ENCODE measurements around the gene SDK1. TPM values are rescaled to one million over a fixed set of nuclear protein-coding genes. Genes with fewer than 3 reads are reported as not detected.

The SDK1 gene
- polyA plus RNA-seq, 4 donors = 0.27 to 5.0 (median 2.1) TPM; not detected in 1

DNA sequence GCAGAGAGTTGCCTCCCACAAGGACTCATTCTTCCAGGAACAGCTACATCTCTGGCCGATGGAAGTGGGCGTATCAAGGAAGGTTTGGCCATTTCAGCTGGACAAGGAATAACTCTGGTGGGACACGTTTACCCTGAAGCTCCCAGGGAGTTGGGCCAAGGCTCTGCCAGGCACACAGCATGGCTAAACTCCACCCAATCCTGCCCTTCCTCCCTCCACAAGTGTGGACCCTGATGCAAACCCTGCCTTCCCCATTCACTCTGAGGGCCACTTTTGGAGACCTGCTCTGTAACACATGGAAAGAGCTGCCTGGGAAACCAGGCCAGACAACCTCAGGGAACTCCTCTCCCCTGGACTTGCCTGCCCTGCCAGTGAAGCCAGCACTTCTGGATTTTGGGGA lies 973.2 kb downstream of the SDK1 start:
- Histone ChIP-seq H3K27ac (ENCODE audit: low read depth in 1 of 3, low read length in 2 of 3) (no peak overlapping the region), H3K27me3 (ENCODE audit: control insufficient read depth in 3 of 3, insufficient read depth in 3 of 3, low read length in 3 of 3) (no peaks in the 10 kb centered on the region), H3K4me3 (ENCODE audit: low read depth in 1 of 3, low read length in 3 of 3) (no peak overlapping the region), H3K9me3 (ENCODE audit: control insufficient read depth in 2 of 2, insufficient read depth in 1 of 2, low read depth in 1 of 2, low read length in 1 of 2) (peaks cover 0 to 4% of the 10 kb centered on the region in 2 donors), H3K4me1 (ENCODE audit: control insufficient read depth in 3 of 3, insufficient read depth in 2 of 3, low read depth in 1 of 3, low read length in 2 of 3) (no peaks in the 10 kb centered on the region), H3K36me3 (ENCODE audit: control insufficient read depth in 3 of 3, insufficient read depth in 2 of 3, low read depth in 1 of 3, low read length in 3 of 3) (no peaks in the 10 kb centered on the region)
- DNase-seq = no peak
- 59 to 74% (median 65%) methylated on average over 3 of the region's 3 CpGs for WGBS, 3 donors
- no peak for FAIRE-seq

DNA sequence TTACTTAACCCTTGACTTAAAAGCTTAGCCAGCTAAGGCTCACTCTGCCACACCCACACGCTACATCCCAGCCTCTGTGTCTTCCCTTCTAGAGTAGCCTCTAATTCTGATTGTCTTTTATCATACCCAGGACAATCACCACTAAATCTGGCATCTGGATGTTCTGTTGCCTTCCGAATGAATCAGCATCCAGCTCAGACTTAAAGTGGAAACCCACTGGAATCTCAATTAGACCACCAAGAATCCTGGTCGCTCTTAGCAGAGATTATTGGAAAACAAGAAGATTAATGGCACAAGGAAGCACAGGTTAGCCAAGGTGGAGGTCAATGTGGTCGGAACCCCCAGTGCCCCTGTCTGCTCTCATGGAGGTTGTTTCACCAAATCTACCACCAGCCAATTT lies 976.9 kb downstream of the SDK1 start:
- Histone ChIP-seq H3K4me1 (ENCODE audit: control insufficient read depth in 3 of 3, insufficient read depth in 2 of 3, low read depth in 1 of 3, low read length in 2 of 3) (peaks cover 0 to 3% (median 0%) of the 10 kb centered on the region in 3 donors), H3K9me3 (ENCODE audit: control insufficient read depth in 2 of 2, insufficient read depth in 1 of 2, low read depth in 1 of 2, low read length in 1 of 2) (peaks cover 0 to 4% of the 10 kb centered on the region in 2 donors), H3K27ac (ENCODE audit: low read depth in 1 of 3, low read length in 2 of 3) (no peak overlapping the region), H3K36me3 (ENCODE audit: control insufficient read depth in 3 of 3, insufficient read depth in 2 of 3, low read depth in 1 of 3, low read length in 3 of 3) (no peaks in the 10 kb centered on the region), H3K27me3 (ENCODE audit: control insufficient read depth in 3 of 3, insufficient read depth in 3 of 3, low read length in 3 of 3) (no peaks in the 10 kb centered on the region), H3K4me3 (ENCODE audit: low read depth in 1 of 3, low read length in 3 of 3) (no peak overlapping the region)
- FAIRE-seq (no peak), DNase-seq (no peak)
- 86 to 90% (median 89%) methylated on average over 4 of the region's 4 CpGs for WGBS, 3 donors

DNA sequence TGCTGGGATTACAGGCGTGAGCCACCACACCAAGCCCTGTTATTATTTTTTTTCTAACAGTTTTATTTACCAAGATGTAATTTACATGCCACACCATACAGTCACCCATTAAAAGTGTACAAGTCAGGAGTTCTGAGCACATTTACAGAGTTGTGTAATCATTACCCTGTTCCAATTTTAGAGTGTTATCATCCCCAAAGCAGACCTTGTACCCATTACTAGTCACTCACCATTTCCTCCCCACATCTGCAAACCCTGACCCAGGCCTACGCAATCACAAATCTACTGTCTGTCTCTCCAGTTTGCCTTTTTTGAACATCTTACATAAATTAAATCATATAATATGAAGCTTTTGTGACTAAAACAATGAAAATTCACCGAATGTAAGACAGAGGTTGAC lies 978.2 kb downstream of the SDK1 start:
- DNase-seq (peak in 1 of 2 donors; percentile 38), FAIRE-seq (no peak)
- H3K27ac ChIP-seq (ENCODE audit: low read depth in 1 of 3, low read length in 2 of 3) = no peak overlapping the region

DNA sequence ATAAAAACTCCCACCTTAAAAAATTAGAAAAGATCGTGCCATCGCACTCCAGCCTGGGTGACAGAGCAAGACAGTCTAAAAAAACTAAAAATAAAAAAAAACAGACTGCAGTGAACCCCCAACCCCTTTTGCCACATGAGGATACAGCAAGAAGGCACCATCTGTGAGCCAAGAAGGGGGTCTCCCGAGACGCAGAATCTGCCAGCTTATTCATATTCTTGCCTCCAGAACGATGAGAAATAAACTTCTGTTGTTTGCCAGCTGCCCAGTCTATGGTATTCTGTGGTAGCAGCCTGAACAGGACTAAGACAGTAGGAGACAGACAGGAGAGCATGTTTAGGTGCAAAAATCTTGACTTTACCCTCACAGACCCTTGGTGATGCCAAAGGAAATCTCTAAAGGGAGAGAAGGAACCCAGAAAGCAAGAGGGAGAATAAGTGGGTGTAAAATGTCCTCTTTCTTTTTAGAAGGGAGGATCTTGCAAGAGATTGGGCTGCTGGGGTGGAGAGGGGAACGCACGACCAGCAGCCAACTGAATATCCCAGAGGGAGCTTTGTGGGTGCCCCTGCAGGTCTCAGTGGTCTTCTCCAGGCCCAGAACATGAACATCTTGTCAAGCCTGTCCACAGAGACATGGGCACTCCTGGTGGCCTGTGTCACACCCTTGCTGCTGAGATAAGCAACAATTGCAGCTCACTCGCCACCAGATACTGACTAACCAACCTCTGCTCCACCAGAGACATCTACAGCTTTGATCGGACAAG lies 980.4 kb downstream of the SDK1 start:
- no peak overlapping the region for H3K4me3 ChIP-seq (ENCODE audit: low read depth in 1 of 3, low read length in 3 of 3)

More for the DNA sequence above, 978.2 kb downstream of the SDK1 start:
- no peaks in the 10 kb centered on the region for H3K36me3 ChIP-seq (ENCODE audit: control insufficient read depth in 3 of 3, insufficient read depth in 2 of 3, low read depth in 1 of 3, low read length in 3 of 3)
- H3K27me3 ChIP-seq (ENCODE audit: control insufficient read depth in 3 of 3, insufficient read depth in 3 of 3, low read length in 3 of 3) = no peaks in the 10 kb centered on the region
- 71 to 78% (median 77%) methylated on average over 3 of the region's 3 CpGs for WGBS, 3 donors
- no peak overlapping the region for H3K4me3 ChIP-seq (ENCODE audit: low read depth in 1 of 3, low read length in 3 of 3)
- H3K4me1 ChIP-seq (ENCODE audit: control insufficient read depth in 3 of 3, insufficient read depth in 2 of 3, low read depth in 1 of 3, low read length in 2 of 3) = peaks cover 0 to 3% (median 0%) of the 10 kb centered on the region in 3 donors
- peaks cover 0 to 3% of the 10 kb centered on the region in 2 donors for H3K9me3 ChIP-seq (ENCODE audit: control insufficient read depth in 2 of 2, insufficient read depth in 1 of 2, low read depth in 1 of 2, low read length in 1 of 2)

GRCh38 chr7:4282434-4283223 lies 981.6 kb downstream of the SDK1 start:
- FAIRE-seq (no peak), DNase-seq (no peak)
- H3K27ac ChIP-seq (ENCODE audit: low read depth in 1 of 3, low read length in 2 of 3) = no peak overlapping the region
- no peak overlapping the region for H3K4me3 ChIP-seq (ENCODE audit: low read depth in 1 of 3, low read length in 3 of 3)
- peaks cover 0 to 3% (median 0%) of the 10 kb centered on the region in 3 donors for H3K4me1 ChIP-seq (ENCODE audit: control insufficient read depth in 3 of 3, insufficient read depth in 2 of 3, low read depth in 1 of 3, low read length in 2 of 3)
- no peaks in the 10 kb centered on the region for H3K9me3 ChIP-seq (ENCODE audit: control insufficient read depth in 2 of 2, insufficient read depth in 1 of 2, low read depth in 1 of 2, low read length in 1 of 2)
- H3K36me3 ChIP-seq (ENCODE audit: control insufficient read depth in 3 of 3, insufficient read depth in 2 of 3, low read depth in 1 of 3, low read length in 3 of 3) = no peaks in the 10 kb centered on the region
- no peaks in the 10 kb centered on the region for H3K27me3 ChIP-seq (ENCODE audit: control insufficient read depth in 3 of 3, insufficient read depth in 3 of 3, low read length in 3 of 3)
- 70 to 90% (median 76%) methylated on average over 10 to 14 of the region's 14 CpGs for WGBS, 3 donors

More for the DNA sequence above, 980.4 kb downstream of the SDK1 start:
- Histone ChIP-seq H3K27me3 (ENCODE audit: control insufficient read depth in 3 of 3, insufficient read depth in 3 of 3, low read length in 3 of 3) (no peaks in the 10 kb centered on the region), H3K4me1 (ENCODE audit: control insufficient read depth in 3 of 3, insufficient read depth in 2 of 3, low read depth in 1 of 3, low read length in 2 of 3) (peaks cover 0 to 3% (median 0%) of the 10 kb centered on the region in 3 donors), H3K27ac (ENCODE audit: low read depth in 1 of 3, low read length in 2 of 3) (no peak overlapping the region), H3K9me3 (ENCODE audit: control insufficient read depth in 2 of 2, insufficient read depth in 1 of 2, low read depth in 1 of 2, low read length in 1 of 2) (no peaks in the 10 kb centered on the region), H3K36me3 (ENCODE audit: control insufficient read depth in 3 of 3, insufficient read depth in 2 of 3, low read depth in 1 of 3, low read length in 3 of 3) (no peaks in the 10 kb centered on the region)
- FAIRE-seq = no peak
- 70 to 71% (median 71%) methylated on average over 9 of the region's 9 CpGs for WGBS, 3 donors
- DNase-seq = peak in 1 of 2 donors; percentile 26

DNA sequence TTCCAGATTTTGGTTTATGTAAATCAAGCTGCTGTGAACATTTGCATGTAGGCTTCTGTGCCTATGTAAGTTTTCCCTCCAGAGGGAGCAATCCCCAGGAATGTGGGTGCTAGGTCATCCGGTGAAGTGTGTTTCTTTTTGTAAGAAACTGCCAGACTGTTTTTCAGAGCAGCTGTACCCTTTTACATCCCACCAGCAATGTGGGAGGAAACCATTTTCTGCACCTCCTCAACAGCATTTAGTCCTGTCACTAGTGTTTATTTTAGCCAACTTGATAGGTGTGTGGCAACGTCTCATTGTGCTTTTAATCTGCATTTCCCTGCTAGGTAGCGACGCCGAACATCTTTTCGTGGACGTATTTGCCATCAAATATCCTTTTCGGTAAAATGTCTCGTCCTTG lies 985.3 kb downstream of the SDK1 start:
- no peak for DNase-seq
- no peaks in the 10 kb centered on the region for H3K36me3 ChIP-seq (ENCODE audit: control insufficient read depth in 3 of 3, insufficient read depth in 2 of 3, low read depth in 1 of 3, low read length in 3 of 3)
- peaks cover 0 to 3% (median 0%) of the 10 kb centered on the region in 3 donors for H3K4me1 ChIP-seq (ENCODE audit: control insufficient read depth in 3 of 3, insufficient read depth in 2 of 3, low read depth in 1 of 3, low read length in 2 of 3)
- H3K4me3 ChIP-seq (ENCODE audit: low read depth in 1 of 3, low read length in 3 of 3) = no peak overlapping the region
- H3K9me3 ChIP-seq (ENCODE audit: control insufficient read depth in 2 of 2, insufficient read depth in 1 of 2, low read depth in 1 of 2, low read length in 1 of 2) = peaks cover 0 to 5% of the 10 kb centered on the region in 2 donors
- H3K27ac ChIP-seq (ENCODE audit: low read depth in 1 of 3, low read length in 2 of 3) = no peak overlapping the region
- whole genome bisulfite sequencing, 3 donors = 70 to 77% (median 73%) methylated on average over 9 of the region's 9 CpGs
- no peaks in the 10 kb centered on the region for H3K27me3 ChIP-seq (ENCODE audit: control insufficient read depth in 3 of 3, insufficient read depth in 3 of 3, low read length in 3 of 3)
- FAIRE-seq = no peak

DNA sequence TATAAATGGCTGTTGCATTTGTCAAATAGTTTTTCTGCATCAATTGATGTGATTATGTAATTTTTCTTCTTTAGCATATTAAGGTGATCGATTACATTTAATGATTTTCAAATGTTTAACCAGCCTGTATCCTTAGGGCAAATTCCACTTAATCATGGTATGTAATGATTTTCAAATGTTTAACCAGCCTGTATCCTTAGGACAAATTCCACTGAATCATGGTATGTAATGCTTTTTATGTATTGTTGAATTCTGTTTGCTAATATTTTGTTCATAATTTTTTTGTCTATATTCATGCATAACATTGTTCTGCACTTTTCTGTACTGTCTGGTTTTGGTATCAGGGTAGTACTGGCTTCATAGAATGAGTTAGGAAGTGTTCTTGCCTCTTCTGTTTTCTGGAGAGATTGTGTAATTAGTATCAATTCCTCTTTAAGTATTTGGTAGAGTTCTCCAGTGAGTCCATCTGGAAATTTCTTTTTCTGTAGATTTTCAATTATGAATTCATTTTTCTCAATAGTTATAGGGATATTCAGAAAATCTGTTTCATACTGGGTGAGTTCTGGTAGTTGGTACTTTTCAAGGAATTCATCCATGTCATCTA lies 987.8 kb downstream of the SDK1 start:
- Histone ChIP-seq H3K36me3 (ENCODE audit: control insufficient read depth in 3 of 3, insufficient read depth in 2 of 3, low read depth in 1 of 3, low read length in 3 of 3) (no peaks in the 10 kb centered on the region), H3K4me3 (ENCODE audit: low read depth in 1 of 3, low read length in 3 of 3) (no peak overlapping the region), H3K4me1 (ENCODE audit: control insufficient read depth in 3 of 3, insufficient read depth in 2 of 3, low read depth in 1 of 3, low read length in 2 of 3) (no peaks in the 10 kb centered on the region), H3K27me3 (ENCODE audit: control insufficient read depth in 3 of 3, insufficient read depth in 3 of 3, low read length in 3 of 3) (no peaks in the 10 kb centered on the region), H3K9me3 (ENCODE audit: control insufficient read depth in 2 of 2, insufficient read depth in 1 of 2, low read depth in 1 of 2, low read length in 1 of 2) (peaks cover 2 to 14% of the 10 kb centered on the region in 2 donors), H3K27ac (ENCODE audit: low read depth in 1 of 3, low read length in 2 of 3) (no peak overlapping the region)
- peak in 1 of 2 donors; percentile 6 for DNase-seq
- WGBS, 3 donors = 21 to 74% (median 46%) methylated on average over 1 of the region's 1 CpG
- no peak for FAIRE-seq

DNA sequence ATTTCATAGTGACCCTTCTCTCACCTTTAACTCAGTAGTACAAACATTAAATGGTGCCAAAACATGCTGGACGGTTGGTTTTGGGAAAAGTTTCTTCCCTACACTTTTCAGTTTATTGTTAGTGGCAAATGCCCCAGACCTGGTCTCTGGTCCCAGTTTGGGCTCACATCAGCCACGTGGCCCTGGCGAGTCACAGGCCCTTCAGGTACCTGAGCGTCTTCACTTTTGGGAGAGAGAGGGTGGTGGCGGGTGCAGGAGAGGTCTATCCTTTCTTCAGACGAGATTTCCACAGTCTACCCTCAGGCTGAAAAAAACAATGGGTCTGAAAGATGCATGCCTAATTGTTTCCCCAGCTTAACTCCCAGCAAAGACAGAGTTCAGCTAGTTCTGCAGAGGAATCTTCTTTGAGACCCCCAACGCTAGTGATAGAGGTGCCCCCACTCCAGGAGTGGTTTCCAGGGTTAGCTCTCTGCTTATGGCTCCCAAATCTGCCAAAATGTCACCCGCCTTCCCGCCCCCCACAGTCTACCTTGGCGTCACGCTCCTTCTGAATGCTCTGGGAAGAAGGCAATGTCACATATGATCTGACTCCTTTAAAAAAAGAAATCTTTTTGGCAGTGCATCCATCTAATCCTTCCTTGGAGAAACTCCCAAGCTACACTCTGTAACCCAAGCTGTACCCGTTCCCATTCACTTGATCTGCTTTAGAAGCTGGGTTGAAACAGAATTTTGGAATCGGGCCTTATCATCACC lies 996.3 kb downstream of the SDK1 start:
- DNase-seq (no peak), FAIRE-seq (no peak)
- no peak overlapping the region for H3K4me3 ChIP-seq (ENCODE audit: low read depth in 1 of 3, low read length in 3 of 3)
- H3K36me3 ChIP-seq (ENCODE audit: control insufficient read depth in 3 of 3, insufficient read depth in 2 of 3, low read depth in 1 of 3, low read length in 3 of 3) = no peaks in the 10 kb centered on the region
- H3K27me3 ChIP-seq (ENCODE audit: control insufficient read depth in 3 of 3, insufficient read depth in 3 of 3, low read length in 3 of 3) = no peaks in the 10 kb centered on the region
- no peak overlapping the region for H3K27ac ChIP-seq (ENCODE audit: low read depth in 1 of 3, low read length in 2 of 3)
- WGBS, 3 donors = 77 to 87% (median 81%) methylated on average over 13 of the region's 13 CpGs
- no peaks in the 10 kb centered on the region for H3K4me1 ChIP-seq (ENCODE audit: control insufficient read depth in 3 of 3, insufficient read depth in 2 of 3, low read depth in 1 of 3, low read length in 2 of 3)
- peaks cover 0 to 4% of the 10 kb centered on the region in 2 donors for H3K9me3 ChIP-seq (ENCODE audit: control insufficient read depth in 2 of 2, insufficient read depth in 1 of 2, low read depth in 1 of 2, low read length in 1 of 2)

Data from small intestine (tissue), 7 donors.